Measurements from ENCODE around the gene TEKTIP1.

TEKTIP1 gene

DNA sequence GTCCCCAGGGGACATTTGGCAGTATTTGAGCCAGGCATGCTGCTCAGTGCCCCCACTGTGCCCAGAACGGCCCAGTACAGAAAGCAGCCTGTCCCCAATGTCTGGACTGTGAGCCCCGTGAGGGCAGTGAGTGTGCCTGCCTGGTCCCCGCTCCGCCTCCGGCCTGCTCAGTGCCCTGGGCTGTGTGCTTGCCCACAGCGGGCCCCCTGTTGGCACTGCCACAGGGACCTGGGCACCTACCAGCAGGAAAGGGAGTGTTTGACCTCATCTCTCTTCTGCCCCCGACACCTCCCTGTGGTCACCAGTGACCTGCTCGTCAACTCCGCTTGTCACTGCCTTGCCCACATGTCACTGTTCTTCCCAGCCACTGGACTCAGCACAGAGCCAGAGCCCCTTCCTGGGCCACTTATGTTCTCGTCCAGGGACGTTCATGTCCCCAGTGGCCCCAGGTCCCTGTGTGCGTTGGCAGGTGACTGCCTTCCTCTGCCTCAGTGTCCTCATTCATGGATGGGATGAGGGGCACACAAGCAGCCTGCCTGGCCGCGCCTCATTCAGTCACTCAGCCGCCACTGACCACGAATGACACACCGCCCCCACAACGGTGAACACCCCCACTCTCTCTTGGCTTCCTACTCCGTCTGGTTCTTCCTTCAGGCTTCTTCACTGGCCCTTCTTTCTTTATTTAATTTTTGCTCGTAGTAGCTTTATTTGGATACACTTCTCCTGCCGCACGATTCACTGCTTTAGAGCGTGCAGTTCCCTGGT, 30.0 kb upstream of the TEKTIP1 start:
- TF ChIP-seq TCF12 (IDR thresholded peaks at IDR 0.05; ENCODE audit: low read depth) (no peak), REST (IDR thresholded peaks at IDR 0.05; ENCODE audit: low read depth) (no peak)

- TF ChIP-seq ZBTB7A (IDR thresholded peaks at IDR 0.05; ENCODE audit: low read depth), result no peak
- no peak for TF ChIP-seq FOXM1 (IDR thresholded peaks at IDR 0.05; ENCODE audit: borderline replicate concordance, low read depth)
- no peak for TF ChIP-seq CREB1 (IDR thresholded peaks at IDR 0.05; ENCODE audit: low read depth)
- TF ChIP-seq MAX (IDR thresholded peaks at IDR 0.05), result no peak
- TF ChIP-seq REST (IDR thresholded peaks at IDR 0.05; ENCODE audit: low read depth), result no peak
- TF ChIP-seq TEAD4 (IDR thresholded peaks at IDR 0.05), result no peak
These were observed 29.4 kb upstream of the TEKTIP1 start for GRCh38 chr19:3509566-3509989.

DNA sequence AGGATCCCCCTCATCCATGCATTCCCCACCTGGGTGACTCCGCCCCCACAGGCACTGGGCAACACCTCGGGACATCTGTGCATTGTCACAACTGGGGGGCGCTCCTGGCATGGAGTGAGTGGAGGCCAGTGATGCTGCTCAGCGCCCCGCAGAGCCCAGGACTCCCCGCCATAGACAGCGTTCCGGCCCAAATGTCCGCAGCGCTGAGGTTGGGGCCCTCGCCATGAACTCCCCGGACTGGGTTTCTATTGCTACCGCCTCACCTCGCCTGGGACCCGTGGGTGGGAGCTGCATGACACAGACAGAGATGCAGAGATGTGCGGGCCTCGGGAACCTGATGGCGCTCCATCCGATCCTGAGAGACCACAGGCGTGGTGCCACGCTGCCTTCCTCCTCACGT, 28.2 kb upstream of the TEKTIP1 start:
- no peak for TF ChIP-seq EP300 (IDR thresholded peaks at IDR 0.05; ENCODE audit: borderline replicate concordance)
- no peak for TF ChIP-seq EGR1 (IDR thresholded peaks at IDR 0.05)

DNA sequence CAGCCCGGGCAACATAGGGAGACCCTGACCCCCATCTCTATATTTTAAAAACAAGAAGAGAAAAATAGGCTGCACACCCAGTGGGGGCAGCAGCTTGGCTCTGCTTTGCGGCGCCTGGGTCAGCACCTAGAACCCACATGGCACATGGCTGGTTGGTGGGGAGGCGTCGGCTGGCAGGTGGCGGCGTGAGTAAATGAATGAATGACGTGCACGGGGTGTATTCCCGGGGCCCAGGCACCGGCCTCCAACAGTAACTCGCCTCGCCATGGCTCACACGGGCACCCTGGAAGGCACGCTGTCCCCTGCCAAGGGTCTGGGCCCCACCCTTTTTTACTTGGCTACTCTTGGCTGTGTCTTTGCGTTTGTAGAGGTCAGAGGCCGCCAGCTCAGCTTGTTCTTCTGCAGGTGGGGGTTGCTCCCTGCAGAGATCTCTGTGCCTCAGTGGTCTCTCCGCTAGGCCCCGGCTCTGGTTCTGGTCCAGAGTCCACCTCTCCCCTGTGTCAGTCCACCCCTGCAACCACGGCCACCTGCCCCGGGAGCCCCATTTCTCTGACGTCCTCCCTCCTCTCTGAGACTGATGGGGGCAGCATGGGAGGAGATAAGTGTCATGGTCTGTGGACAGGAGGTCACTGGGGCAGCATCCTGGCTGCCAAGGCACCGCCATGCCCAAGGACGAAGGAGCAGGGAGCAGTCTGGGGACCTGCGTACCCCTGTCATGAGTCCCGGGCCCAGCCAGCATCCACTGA, 27.3 kb upstream of the TEKTIP1 start:
- no peak for TF ChIP-seq EP300 (IDR thresholded peaks at IDR 0.05; ENCODE audit: borderline replicate concordance)
- TF ChIP-seq RAD21 (IDR thresholded peaks at IDR 0.05; ENCODE audit: low read depth), result no peak
- no peak for TF ChIP-seq FOXM1 (IDR thresholded peaks at IDR 0.05; ENCODE audit: borderline replicate concordance, low read depth)
- TF ChIP-seq CEBPB (IDR thresholded peaks at IDR 0.05), result no peak
- TF ChIP-seq TEAD4 (IDR thresholded peaks at IDR 0.05), result no peak
- TF ChIP-seq TAF1 (IDR thresholded peaks at IDR 0.05; ENCODE audit: low read depth), result no peak
- no peak for TF ChIP-seq MAX (IDR thresholded peaks at IDR 0.05)
- no peak for TF ChIP-seq YY1 (IDR thresholded peaks at IDR 0.05; ENCODE audit: low read depth)
- TF ChIP-seq, protein P1, sequence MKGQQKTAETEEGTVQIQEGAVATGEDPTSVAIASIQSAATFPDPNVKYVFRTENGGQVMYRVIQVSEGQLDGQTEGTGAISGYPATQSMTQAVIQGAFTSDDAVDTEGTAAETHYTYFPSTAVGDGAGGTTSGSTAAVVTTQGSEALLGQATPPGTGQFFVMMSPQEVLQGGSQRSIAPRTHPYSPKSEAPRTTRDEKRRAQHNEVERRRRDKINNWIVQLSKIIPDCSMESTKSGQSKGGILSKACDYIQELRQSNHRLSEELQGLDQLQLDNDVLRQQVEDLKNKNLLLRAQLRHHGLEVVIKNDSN (IDR thresholded peaks at IDR 0.05), result no peak
- TF ChIP-seq REST (IDR thresholded peaks at IDR 0.05; ENCODE audit: low read depth), result no peak
- TF ChIP-seq ZBTB7A (IDR thresholded peaks at IDR 0.05; ENCODE audit: low read depth), result no peak
- TF ChIP-seq CREB1 (IDR thresholded peaks at IDR 0.05; ENCODE audit: low read depth), result no peak
- TF ChIP-seq TCF12 (IDR thresholded peaks at IDR 0.05; ENCODE audit: low read depth), result no peak
- no peak for TF ChIP-seq NFIC (IDR thresholded peaks at IDR 0.05)
- no peak for TF ChIP-seq EGR1 (IDR thresholded peaks at IDR 0.05)

DNA sequence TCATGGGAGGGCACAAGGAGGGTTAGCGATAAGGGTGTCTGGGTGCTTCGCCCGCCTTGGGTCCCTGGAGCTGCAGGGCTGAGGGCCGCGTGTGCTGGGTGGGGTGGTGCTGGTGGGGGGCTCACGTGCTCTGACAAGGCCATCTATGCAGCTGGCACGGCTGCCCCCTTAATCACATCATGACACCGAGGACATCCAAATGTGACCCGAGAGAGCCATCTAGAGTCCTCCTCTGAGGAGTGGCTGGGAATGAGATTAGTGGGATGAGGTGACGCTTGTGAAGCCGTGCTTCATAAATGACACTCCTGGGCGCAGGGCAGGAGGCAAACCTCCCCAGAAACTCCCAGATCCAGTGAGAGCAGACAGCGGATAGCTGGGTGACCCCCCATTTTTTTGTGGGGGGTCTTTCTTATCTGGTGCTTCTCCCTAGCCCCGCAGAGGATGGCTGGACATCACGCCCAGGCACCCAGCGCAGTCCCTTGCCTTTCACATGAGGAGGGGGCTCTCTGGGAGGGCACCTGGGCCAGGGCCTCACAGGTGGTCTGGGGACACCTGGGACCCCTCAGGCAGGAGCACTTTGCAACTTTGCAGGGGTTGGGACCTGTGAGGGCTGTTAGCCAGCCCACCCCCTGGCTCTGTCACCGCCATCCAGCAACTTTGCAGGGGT, 26.3 kb upstream of the TEKTIP1 start:
- no peak for TF ChIP-seq FOXM1 (IDR thresholded peaks at IDR 0.05; ENCODE audit: borderline replicate concordance, low read depth)
- TF ChIP-seq CREB1 (IDR thresholded peaks at IDR 0.05; ENCODE audit: low read depth), result no peak
- no peak for TF ChIP-seq TCF12 (IDR thresholded peaks at IDR 0.05; ENCODE audit: low read depth)
- TF ChIP-seq REST (IDR thresholded peaks at IDR 0.05; ENCODE audit: low read depth), result no peak

Data from Ishikawa (cell line).